C4-2B (cell line): ENCODE measurements around the gene UTS2B.

Experiments used
- CTCF ChIP-seq: fragments of 450-650 bp; conservative IDR thresholded peaks from 2 replicates; pipeline ENCODE4 v1.5.1; 2017; ENCODE audit warnings: mild to moderate bottlenecking
- ZFX ChIP-seq: fragments of 450-650 bp; IDR thresholded peaks from 2 replicates; pipeline ENCODE4 v1.6.1; 2017

DNA sequence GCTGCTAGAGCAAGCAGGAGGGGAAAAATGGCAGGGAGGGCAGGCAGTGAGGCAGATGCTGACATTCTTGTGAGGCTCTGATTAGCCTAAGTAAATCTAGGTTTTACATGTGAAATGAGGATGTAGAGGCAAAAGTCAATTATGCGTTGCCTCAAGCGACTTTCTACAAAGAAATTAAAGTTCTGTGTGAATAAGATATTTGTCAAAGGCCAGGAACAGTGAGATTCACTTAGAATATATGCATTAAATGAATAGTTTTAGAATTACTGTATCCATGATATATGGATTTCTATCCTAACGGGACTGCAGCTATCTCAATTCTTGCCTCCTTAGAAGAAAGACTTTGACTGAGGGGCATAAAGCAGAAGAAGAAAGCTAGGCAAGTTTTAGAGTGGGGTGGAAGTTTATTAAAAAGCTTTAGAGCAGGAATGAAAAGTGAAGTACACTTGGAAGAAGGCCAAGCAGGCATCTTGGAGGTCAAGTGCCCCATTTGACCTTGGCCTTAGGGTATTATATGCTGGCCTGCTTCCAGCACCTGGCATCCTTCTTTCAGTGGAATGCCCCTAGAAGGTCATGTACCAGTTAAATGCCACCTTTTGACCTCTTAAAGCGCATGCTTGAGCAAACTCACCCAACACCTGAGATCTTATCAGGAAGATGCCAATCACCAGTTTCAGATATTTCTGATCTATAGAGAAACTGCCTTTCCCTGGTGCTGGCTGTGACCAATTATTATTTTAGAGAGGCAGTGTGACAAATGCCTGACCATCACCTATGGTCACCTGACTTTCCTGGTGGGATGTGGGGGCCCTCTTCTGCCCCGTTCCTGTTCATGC is 93.1 kb downstream of the UTS2B start:
- TF ChIP-seq CTCF (no peak), ZFX (no peak)
